Thyroid gland (tissue), 4 donors: ENCODE measurements around the gene STON1. TPM values are rescaled to one million over a fixed set of nuclear protein-coding genes. Genes with fewer than 3 reads are reported as not detected.
"Not testable (repeated sequence)": the region's sequence is repeated elsewhere in the genome, so short reads cannot be mapped to it uniquely, and the experiment has no call there.

Experiments
- DNase-seq, 2 donors: peaks; one replicate each; pipeline ENCODE4 v3.0.0-alpha.2; 2019
- H3K27ac ChIP-seq, 3 donors: fragments of 200-600 bp; sonication (generic); 1 replicate in 2 of 3; 2 replicates in 1 of 3; pipeline ENCODE4 v1.5.1; 2016 to 2019; ENCODE audit warnings: mild to moderate bottlenecking in 1 of 3, moderate library complexity in 1 of 3
- H3K27me3 ChIP-seq: fragments of 200-600 bp; sonication (generic); one replicate; pipeline ENCODE4 v1.5.1; 2019
- H3K36me3 ChIP-seq, 2 donors: fragments of 200-600 bp; sonication (generic); one replicate each; pipeline ENCODE4 v1.5.1; 2016 to 2019
- H3K4me1 ChIP-seq, 2 donors: fragments of 200-600 bp; sonication (generic); one replicate each; pipeline ENCODE4 v1.5.1; 2017 to 2019
- H3K4me3 ChIP-seq, 3 donors: fragments of 200-600 bp; sonication (generic); replicated peaks in 1 of 3; 1 replicate in 2 of 3; 2 replicates in 1 of 3; pipeline ENCODE4 v1.5.1; 2016; ENCODE audit warnings: mild to moderate bottlenecking in 1 of 3
- H3K9me3 ChIP-seq: fragments of 200-600 bp; sonication (generic); one replicate; pipeline ENCODE4 v1.5.1; 2017
- CTCF ChIP-seq, 6 experiments: fragments of 200-600 bp in 3 of 6; fragments of 450-650 bp in 3 of 6; sonication (generic) in 3 of 6; IDR thresholded peaks; one replicate each; pipeline ENCODE4 v1.5.1; 2016 to 2019; ENCODE audit warnings: antibody characterized with exemption in 6 of 6, mild to moderate bottlenecking in 2 of 6, inconsistent platforms in 1 of 6, moderate library complexity in 1 of 6
- POLR2A ChIP-seq, 2 donors: fragments of 450-650 bp; IDR thresholded peaks; one replicate each; pipeline ENCODE4 v1.6.1; 2017; ENCODE audit warnings: antibody characterized with exemption in 2 of 2, mild to moderate bottlenecking in 2 of 2, moderate library complexity in 1 of 2
- WGBS, 2 donors: methylation state at CpG; one replicate each; pipeline ENCODE4 v1.1.5; 2017; 5-methylcytosine and 5-hydroxymethylcytosine counted together
- intact Hi-C: fragments of 100-400 bp; cut with DNase I; formaldehyde crosslinking; loops from one replicate; pipeline ENCODE4 v1.15.1; 2023
- total RNA-seq, 4 donors: library from RNA; depleted of rRNA; stranded (reverse); fragments of >200 nt; gene quantifications; one replicate each; pipeline ENCODE4 v1.2.3, GENCODE V29; 2016

The STON1 gene
- total RNA-seq, 4 donors from 2014 or later: 11.4 to 29.8 (median 15.3) TPM

GRCh38 chr2:48587961-48588360, 58.0 kb downstream of the STON1 start:
- DNase-seq: no peak
- Histone ChIP-seq H3K4me1 (no peaks in the 10 kb centered on the region), H3K36me3 (no peaks in the 10 kb centered on the region), H3K27me3 (no peaks in the 10 kb centered on the region), H3K27ac (no peak overlapping the region), H3K4me3 (no peak overlapping the region), H3K9me3 (no peaks in the 10 kb centered on the region)
- TF ChIP-seq POLR2A (IDR thresholded peaks at IDR 0.05) (no peak), CTCF (IDR thresholded peaks at IDR 0.05) (no peak)
- WGBS, 2 donors: 94 to 97% methylated on average over 3 of the region's 3 CpGs
- intact Hi-C loops: loop anchor here (10.0 kb wide), 1 partner anchor 73 kb away; no protein-coding TSS in a partner anchor

- Histone ChIP-seq H3K27me3 (no peaks in the 10 kb centered on the region), H3K4me3 (no peak overlapping the region), H3K36me3 (no peaks in the 10 kb centered on the region), H3K4me1 (no peaks in the 10 kb centered on the region), H3K9me3 (no peaks in the 10 kb centered on the region), H3K27ac (no peak overlapping the region)
- intact Hi-C loops: loop anchor here (10.0 kb wide), 1 partner anchor 74 kb away; no protein-coding TSS in a partner anchor
- TF ChIP-seq CTCF (IDR thresholded peaks at IDR 0.05): no peak
- no peak for TF ChIP-seq POLR2A (IDR thresholded peaks at IDR 0.05)
- WGBS, 2 donors: 81 to 92% methylated on average over 1 of the region's 1 CpG
- no peak for DNase-seq
Observed at GRCh38 chr2:48588745-48589144, 58.8 kb downstream of the STON1 start.

- Histone ChIP-seq H3K36me3 (no peaks in the 10 kb centered on the region), H3K27ac (no peak overlapping the region), H3K4me3 (no peak overlapping the region), H3K4me1 (no peaks in the 10 kb centered on the region), H3K27me3 (no peaks in the 10 kb centered on the region), H3K9me3 (no peaks in the 10 kb centered on the region)
- intact Hi-C loops: loop anchor here (10.0 kb wide), 1 partner anchor 74 kb away; no protein-coding TSS in a partner anchor
- WGBS, 2 donors: 26 to 31% methylated on average over 5 of the region's 5 CpGs
- TF ChIP-seq CTCF (IDR thresholded peaks at IDR 0.05) (peak; percentile 33 to 77 (median 71)), POLR2A (IDR thresholded peaks at IDR 0.05) (no peak)
- DNase-seq: peak; percentile 46 to 61
Observed at GRCh38 chr2:48589170-48589767, 59.3 kb downstream of the STON1 start.

GRCh38 chr2:48590017-48590416, 60.1 kb downstream of the STON1 start:
- 95 to 96% methylated on average over 1 of the region's 1 CpG for WGBS, 2 donors
- Histone ChIP-seq H3K4me1 (no peaks in the 10 kb centered on the region), H3K27ac (no peak overlapping the region), H3K9me3 (no peaks in the 10 kb centered on the region), H3K4me3 (no peak overlapping the region), H3K36me3 (no peaks in the 10 kb centered on the region), H3K27me3 (no peaks in the 10 kb centered on the region)
- TF ChIP-seq CTCF (IDR thresholded peaks at IDR 0.05) (no peak), POLR2A (IDR thresholded peaks at IDR 0.05) (no peak)
- intact Hi-C loops: no loop called here
- DNase-seq: no peak

GRCh38 chr2:48592067-48592466, 62.1 kb downstream of the STON1 start:
- Histone ChIP-seq H3K9me3 (no peaks in the 10 kb centered on the region), H3K4me3 (no peak overlapping the region), H3K4me1 (no peaks in the 10 kb centered on the region), H3K27me3 (no peaks in the 10 kb centered on the region), H3K27ac (no peak overlapping the region), H3K36me3 (no peaks in the 10 kb centered on the region)
- 97 to 98% methylated on average over 2 of the region's 2 CpGs for WGBS, 2 donors
- intact Hi-C loops: no loop called here
- no peak for TF ChIP-seq POLR2A (IDR thresholded peaks at IDR 0.05)
- TF ChIP-seq CTCF (IDR thresholded peaks at IDR 0.05): no peak
- DNase-seq: no peak

- H3K9me3 ChIP-seq, H3K4me3 ChIP-seq, H3K27me3 ChIP-seq, H3K36me3 ChIP-seq, intact Hi-C loops, H3K27ac ChIP-seq, H3K4me1 ChIP-seq, DNase-seq: not testable (repeated sequence)
- WGBS, 2 donors: 95 to 99% methylated on average over 7 of the region's 7 CpGs
Observed at GRCh38 chr2:48596751-48597150, 66.8 kb downstream of the STON1 start.
